CD4-positive, alpha-beta T cell treated with Interleukin-1 beta for 1 hour (primary cell): Measurements from ENCODE around the gene DHX57.

Experiments used
- DNase-seq, 2 donors: peaks; one replicate each; pipeline ENCODE4 v3.0.0-alpha.2; 2020 to 2022

The DHX57 gene, protein sequence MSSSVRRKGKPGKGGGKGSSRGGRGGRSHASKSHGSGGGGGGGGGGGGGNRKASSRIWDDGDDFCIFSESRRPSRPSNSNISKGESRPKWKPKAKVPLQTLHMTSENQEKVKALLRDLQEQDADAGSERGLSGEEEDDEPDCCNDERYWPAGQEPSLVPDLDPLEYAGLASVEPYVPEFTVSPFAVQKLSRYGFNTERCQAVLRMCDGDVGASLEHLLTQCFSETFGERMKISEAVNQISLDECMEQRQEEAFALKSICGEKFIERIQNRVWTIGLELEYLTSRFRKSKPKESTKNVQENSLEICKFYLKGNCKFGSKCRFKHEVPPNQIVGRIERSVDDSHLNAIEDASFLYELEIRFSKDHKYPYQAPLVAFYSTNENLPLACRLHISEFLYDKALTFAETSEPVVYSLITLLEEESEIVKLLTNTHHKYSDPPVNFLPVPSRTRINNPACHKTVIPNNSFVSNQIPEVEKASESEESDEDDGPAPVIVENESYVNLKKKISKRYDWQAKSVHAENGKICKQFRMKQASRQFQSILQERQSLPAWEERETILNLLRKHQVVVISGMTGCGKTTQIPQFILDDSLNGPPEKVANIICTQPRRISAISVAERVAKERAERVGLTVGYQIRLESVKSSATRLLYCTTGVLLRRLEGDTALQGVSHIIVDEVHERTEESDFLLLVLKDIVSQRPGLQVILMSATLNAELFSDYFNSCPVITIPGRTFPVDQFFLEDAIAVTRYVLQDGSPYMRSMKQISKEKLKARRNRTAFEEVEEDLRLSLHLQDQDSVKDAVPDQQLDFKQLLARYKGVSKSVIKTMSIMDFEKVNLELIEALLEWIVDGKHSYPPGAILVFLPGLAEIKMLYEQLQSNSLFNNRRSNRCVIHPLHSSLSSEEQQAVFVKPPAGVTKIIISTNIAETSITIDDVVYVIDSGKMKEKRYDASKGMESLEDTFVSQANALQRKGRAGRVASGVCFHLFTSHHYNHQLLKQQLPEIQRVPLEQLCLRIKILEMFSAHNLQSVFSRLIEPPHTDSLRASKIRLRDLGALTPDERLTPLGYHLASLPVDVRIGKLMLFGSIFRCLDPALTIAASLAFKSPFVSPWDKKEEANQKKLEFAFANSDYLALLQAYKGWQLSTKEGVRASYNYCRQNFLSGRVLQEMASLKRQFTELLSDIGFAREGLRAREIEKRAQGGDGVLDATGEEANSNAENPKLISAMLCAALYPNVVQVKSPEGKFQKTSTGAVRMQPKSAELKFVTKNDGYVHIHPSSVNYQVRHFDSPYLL (N-terminal part only)

DNA sequence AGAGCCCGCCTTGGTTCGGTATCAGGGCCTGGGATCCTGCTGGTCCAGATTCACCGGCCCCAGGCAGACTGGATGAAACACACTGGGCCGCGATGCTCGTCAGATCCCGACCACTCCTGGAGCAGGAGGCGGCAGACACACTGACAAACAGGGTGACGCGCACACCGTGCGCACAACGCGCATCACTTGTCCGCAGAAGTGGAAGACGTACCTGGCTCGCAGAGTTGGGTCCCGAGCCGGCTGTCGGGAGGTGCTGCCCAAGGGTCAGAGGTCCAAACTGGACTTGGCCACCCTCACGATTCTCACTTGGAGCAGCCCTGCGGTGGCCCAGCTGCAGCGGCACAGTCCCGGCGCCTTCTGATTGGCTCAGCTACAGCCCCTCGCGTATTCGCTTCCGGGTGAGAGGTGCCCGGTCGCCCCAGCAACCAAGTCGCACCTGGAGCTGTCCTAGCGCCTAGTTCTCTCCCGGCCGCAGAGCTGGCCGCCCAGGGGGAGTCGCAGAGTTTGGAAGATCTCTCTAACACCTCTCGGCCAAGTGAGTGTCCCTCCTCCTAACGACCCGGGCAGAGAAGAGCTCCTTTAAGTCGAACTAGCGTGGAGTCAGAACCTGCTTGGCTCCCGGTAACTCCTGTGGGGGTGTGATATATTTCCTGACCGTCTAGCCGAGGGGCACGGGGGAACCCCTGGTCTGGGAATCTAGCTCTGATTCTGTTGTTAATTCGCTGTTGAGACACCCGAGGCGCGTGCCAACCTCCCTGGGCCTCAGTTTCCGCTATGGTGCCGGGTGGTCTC, at the start of gene DHX57, which contains the start of gene MORN2:
TSS of gene DHX57 (minus strand) at position 359 of the 792 bp plus-strand sequence. CDS start 7,529 bp downstream, outside the sequence.
TSS of gene MORN2 (plus strand) at position 401 of the 792 bp plus-strand sequence.
- peak; percentile 79 to 84 for DNase-seq

DNA sequence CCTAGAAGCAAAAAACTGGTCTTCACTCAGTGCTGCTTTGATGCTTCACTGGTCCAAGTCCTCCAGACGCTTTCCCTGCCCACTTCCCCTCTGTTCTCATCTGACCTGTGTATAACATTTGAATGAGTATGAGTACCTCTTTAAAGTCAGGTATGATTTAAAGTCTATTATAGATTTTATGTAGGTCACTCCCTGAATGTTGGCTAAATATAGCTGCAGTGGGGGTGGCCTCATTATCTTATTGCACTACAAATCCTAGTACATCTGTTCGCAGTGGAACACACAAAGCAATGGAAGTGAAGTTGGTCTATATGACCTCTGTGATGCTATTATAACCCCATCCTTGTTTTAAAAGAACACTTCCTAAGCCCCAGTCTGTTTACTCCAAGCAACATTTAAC, 47.2 kb upstream of the DHX57 start:
- no peak for DNase-seq

DNA sequence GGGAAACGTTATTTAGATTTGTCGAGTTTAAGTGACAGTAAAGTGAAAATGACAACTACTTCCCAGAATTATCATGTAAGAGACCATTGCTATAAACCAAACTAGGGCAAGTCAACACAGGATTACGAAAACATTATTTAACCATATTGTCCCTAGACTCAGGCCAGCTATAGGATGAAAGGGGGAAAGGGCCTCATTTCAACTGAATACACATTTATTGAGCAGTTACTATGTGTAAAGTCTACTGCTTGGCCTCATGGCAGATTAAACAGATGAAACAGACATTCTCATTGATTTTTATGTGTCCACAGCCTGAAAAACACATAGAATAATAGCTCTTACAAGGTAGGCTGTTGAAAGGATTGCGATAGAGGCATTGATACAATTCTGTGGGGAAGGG, 46.7 kb upstream of the DHX57 start:
- no peak for DNase-seq

DNA sequence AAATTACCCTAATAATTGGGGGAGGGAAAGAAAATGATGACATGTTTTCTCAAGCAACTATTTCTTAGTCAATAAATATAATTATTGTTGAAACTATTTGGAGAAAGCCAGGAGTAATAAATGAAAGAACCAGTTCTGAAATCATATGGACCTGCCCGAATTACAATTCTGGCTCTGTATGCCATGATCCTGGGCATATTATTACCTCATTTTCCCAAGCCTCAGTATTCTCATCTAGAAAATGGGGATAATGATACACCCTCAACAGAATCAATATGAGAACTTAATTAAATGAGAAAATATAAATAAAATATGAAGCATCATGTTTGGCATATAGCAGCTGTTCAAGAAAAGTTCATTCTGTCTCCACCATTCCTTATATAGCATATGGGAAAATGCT, 36.9 kb upstream of the DHX57 start:
- no peak for DNase-seq

DNA sequence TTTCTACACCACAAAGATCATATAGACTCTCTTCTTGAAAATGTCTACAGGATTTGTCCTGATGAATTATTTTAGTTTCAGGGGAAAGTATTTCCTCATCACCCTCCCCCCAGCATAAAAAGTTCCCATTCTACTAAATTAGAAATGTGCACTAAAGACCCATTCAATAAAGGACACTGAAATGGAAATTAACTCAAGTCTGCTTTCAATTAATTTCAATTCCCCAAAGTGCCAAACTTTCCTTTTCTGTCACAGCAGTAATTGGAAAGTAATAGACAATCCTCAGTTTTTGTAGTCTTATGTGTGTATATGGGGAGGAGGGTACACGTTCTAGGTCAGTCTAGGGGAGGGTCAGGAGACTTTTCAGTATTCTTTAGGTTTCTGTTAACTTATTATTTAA, 35.5 kb upstream of the DHX57 start:
- DNase-seq: no peak

DNA sequence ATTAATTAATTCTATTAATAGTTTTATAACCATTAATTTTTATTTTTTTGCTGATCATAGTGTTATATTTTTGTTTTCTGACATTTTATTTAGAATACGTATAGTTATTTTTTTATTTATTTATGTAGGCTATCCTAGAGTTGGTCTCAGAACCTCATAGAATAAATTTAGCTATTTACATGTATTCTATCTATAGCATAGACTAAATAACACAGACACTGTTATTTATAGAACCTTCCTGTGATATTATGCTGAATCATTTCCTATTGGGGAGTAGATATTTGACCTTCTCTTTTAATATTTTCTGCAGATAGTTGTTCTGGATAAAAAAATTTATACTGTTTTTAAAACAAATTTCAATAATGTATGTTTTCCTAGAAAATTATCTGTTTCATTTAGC, 34.1 kb upstream of the DHX57 start:
- DNase-seq: no peak

DNA sequence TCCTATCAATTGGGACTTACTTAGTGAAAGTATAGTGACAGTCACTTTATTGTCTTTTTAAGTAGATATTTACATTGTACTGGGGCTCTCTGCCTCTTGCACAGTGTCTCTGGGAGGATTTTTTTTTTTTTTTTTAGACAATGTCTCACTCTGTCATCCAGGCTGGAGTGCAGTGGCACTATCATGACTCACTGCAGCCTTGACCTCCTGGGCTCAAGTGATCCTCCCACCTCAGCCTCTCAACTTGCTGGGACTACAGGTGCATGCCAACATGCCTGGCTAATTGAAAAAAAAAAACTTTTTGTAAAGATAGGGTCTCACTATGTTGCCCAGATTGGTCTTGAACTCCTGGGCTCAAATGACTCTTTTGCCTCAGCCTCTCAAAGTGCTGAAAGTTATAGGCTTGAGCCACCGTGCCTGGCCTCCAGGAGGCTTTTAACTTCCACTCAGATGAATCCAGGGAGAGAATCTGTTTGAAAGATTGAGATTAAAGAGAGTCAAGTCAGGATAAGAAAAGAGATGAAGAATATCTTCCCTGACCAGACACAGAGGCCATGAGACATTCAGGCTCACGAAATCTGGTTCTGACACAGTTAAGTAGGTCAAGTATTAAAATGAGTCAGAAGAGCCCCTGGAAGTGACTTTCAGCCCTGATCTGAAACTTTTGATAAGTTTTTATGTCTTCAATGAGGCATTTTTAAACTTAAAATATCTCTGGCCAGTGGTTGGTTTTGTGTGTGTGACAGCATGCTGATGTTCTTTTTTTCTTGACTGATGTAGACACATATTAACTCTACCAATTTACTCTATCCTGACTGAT, 32.2 kb upstream of the DHX57 start:
- DNase-seq: no peak

DNA sequence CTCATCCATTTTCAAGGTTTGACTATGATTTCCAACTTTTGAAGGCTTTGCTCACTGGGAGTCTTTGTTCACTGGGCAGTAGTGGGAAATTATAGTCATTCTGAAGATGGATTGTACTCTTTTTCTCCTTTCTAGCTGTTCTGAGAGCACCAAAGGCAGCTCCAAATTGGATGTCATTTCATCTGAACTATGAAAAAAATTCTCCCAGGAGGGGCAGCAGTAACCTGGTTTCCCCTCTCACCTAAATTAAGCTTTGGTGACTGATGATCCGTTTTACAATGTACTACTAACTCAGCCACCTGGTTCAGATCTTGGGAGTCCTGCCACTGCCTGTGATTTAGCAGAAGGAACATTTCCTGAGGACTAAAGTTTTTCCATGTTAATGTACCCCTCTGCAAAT, 31.5 kb upstream of the DHX57 start:
- DNase-seq: no peak

DNA sequence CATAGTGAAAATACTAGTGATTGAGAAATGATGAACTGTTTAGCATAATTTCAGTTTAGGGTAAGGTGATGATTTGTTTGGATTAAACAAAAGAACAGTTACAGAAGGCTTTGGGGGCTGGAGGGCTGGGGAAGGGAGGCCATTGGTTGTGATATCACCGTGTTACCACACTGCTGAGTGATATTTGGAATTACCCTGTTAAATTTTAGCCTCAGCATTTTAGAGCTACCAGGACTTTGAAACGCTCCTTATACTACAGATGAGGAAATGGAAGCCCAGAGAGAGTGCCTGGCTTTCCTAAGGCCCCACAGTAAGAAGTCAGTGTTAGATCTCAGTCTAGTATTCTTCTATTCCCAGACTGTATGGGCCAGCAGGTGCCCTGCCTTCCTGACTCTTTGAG, 29.5 kb upstream of the DHX57 start:
- no peak for DNase-seq

DNA sequence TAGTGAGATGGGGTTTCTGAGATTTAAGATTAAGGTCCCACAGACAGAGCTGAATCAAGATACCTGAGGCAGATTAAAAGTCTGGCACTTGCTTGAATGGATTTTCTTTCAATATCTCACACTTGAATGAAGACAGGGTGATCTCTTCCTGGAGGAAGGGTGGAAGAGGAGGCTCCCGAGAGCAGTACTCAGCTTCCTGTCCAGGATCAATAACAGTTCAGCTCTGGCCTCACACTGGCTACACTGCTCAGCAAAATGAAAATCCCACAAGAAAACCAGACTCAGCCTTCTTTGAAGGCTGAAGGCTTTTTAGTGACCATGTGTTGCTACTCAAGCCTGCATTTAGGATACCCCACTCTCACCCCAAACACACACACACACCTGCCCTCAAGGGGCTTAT, 25.0 kb upstream of the DHX57 start:
- DNase-seq: no peak

DNA sequence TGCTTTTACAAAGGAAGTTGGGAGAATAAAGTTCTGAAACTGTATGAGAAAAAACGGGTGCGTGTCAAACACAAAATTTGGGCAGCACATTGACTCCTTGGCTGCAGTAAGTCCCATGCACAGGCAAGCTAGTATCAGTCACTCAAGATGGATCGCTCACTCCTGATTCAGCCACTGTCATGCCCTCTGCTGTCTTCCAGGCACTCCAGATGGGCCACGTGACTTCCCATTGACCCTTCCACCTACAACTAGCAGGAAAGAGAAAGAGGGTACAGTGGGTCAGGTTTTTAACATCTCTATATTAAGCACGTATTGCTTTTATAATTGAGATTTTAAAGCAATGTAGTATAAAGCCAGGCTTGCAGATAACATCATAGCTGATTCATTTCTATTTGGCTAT, 22.5 kb upstream of the DHX57 start:
- no peak for DNase-seq

DNA sequence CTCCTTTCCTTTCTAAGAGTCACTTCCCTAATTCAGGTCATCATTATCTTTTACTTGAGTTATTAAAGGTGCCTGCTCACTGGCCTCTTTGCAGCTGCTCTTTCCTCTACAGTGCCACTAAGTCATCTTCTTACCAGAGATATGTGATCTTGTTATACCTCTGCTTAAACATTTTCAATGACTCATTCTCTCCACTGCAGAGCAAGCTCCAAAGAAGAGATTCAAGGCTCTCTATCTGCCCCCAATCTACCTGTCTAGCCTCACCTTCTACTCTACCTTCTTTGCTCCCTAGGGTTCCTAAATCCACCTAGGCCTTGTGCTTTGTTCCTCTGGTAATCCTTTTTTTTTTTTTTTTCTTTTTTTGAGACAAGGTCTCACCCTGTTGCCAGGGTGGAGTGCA, 17.1 kb upstream of the DHX57 start:
- no peak for DNase-seq

DNA sequence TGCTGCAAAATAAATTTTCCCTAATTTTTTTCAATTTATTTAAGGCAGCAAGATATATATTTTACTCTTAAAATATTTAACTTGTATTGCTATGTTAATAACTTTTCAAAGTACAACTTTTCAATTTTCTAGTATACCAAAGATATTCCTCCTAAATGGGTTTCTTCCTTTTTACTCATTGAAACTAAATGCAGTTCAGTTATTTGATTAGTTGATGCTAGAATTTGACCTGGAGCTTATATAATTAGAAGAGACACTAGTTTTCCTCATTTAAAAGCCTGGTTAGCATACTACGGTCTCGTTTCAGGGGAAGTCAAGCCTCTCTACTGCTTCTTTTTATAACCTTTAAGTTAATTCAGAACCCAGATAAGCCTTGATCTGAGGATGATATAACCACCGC, 13.8 kb upstream of the DHX57 start, which contains the start of gene ARHGEF33:
TSS of gene ARHGEF33 (plus strand) at position 301 of the 400 bp plus-strand sequence. CDS start 29,573 bp downstream, outside the sequence.
- no peak for DNase-seq

DNA sequence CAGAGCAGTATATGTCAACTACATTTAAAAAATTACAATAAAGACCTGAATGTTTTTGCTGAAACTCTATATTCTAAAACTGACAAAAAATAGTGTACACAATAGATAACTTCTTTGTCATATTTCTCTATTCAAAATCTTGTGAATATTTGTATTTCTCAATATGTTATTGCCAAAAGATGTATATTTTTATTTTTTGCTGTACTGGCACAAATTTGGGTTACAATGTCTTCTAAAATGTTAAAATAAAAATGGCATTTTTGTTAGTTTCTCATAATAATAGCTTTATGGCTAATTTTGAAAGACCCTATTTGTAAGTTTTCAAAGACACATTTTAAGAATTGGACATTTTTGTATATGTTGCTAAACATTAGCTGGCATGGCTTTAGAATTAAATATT, 13.3 kb upstream of the DHX57 start:
- DNase-seq: no peak

DNA sequence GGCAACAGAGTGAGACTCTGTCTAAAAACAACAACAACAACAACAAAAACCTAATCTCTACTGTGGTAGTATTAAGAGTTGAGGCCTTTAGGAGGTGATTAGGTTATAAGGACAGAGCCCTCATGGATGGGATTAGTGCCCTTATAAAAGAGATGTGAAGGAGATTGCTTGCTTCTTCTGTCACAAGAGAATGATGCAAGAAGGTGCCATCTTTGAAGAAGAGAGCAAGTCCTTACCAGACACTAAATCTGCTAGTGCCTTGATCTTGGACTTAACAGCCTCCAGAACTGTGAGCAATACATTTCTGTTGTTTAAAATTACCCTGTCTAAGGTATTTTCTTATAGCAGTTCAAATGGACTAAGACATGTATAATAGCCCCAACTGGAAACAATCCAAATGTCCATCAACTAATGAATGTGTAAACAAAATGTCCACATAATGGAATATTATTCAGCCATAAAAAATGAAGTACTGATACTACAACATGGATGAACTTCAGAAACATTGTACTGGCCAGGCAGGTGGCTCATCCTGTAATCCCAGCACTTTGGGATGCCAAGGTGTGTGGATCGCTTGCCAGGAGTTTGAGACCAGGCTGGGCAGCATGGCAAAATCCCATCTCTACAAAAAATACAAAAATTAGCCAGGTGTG, 12.3 kb upstream of the DHX57 start:
- no peak for DNase-seq

DNA sequence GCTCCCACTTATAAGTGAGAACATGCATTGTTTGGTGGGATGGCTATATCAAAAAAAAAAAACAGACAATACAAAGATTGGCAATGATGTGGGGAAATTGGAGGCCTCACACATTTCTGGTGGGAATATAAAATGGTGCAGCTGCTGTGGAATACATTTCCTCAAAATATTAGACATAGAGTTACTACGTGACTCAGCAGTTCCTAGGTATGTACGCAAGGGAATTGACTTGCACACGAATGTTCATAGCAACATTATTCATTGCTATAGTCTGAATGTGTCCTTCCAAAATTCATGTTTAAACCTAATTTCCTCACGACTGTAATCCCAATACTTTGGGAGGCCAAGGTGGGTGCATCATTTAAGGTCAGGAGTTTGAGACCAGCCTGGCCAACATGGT, 11.6 kb upstream of the DHX57 start:
- no peak for DNase-seq

DNA sequence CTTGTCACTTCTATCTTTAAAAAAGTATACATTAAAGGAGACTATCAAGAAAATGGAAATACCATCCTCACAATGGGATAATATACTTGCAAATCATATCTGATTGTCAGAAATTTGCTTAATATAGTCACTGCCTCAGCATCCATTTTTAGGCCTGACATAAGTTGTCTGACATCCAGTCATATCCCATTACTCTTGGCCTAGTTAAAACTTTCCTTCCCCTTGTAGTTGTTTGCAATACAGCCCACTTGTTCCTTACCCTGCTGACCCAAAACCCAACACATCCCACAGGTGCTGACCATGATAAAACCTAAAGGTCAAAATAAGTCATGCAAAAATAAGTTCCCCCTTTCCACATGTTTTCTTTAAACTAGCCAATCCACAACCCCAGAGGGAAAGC, 10.3 kb upstream of the DHX57 start:
- DNase-seq: no peak

DNA sequence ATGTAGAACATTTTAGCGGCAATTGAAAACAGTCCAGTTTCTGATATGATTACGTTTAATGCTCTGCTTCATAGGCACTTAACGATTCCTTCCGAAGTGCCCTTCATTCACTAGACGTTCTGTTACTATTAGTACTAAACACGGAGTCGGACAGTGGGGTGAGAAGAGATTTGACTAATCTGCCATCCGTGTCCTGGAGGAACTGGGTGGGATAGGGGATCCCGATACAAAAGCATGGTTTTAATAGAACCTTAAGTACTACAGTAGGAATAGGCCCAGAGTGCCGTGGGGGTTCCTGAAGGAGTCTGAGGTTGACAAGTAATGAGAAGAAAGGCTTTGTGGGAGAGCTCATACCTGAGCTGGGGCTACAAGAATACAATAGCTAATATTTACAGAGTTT, 673 bp upstream of the DHX57 start:
- no peak for DNase-seq

DNA sequence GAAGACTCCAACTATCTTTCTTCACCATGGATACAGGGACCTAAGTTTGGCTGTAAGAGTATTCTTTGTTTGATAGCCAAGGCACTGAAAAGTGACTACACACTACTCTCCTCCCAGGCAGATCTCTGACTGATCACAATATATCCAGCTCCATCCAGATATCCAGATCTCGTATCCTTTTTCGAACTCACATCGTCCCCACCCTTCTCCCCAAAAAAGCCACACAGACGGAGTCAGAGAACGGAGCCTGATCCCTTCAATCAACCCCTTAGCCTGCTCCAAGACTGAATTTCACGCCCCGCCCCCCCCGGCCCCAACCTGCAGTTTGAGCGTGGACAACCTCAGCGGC, 533 bp downstream of the DHX57 start:
- DNase-seq: no peak

DNA sequence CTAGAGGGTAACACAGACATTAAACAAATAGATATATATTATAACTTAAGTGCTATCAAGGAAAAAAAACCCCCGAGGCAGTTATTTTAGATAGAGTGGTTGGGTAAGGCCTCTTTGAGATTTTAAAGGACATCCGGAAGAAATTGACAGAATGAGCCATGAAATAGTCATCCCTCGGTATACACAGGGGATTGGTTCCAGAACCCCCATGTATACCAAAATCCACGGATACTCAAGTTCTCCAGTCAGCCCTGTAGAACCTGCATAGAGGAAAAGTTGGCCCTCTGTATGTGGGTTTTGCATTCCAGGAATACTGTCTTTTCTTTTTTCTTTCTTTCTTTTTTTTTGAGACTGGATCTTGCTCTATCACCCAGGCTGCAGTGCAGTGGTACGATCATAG, 2.0 kb downstream of the DHX57 start:
- DNase-seq: no peak

DNA sequence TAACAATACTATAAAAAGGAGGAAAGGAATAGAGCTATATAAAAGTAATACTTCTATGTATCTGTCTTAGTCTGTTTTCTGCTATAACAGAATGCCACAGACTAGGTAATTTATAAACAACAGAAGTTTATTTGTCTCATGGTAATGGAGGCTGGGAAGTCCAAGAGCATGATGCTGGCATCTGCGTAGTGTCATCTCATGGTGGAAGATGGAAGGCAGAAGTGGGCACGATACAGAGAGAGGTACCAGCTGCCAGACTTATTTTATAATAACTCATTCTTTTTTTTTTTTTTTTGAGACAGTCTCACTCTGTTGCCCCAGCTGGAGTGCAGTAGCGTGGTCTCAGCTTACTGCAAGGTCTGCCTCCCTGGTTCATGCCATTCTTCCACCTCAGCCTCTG, 4.3 kb downstream of the DHX57 start:
- no peak for DNase-seq
